PC-3 (cell line): ENCODE measurements around the gene KLK8.

Experiments
- CTCF ChIP-seq: fragments of 300-600 bp; sonication (generic); conservative IDR thresholded peaks from 2 replicates; pipeline ENCODE4 v1.5.1; 2017; ENCODE audit warnings: antibody characterized with exemption, low read depth, mild to moderate bottlenecking, low read length
- EZH2phosphoT487 ChIP-seq: fragments of 300-600 bp; sonication (generic); IDR thresholded peaks from 2 replicates; pipeline ENCODE4 v1.6.1; 2018; ENCODE audit warnings: mild to moderate bottlenecking, antibody characterized with exemption, low read length, borderline replicate concordance

- TF ChIP-seq CTCF (no peak), EZH2phosphoT487 (no peak)
Observed at GRCh38 chr19:51027873-51028272, 26.5 kb upstream of the KLK8 start.
